ENCODE data around the gene LONRF2.

LONRF2 gene

GRCh38 chr2:100301881-100302584 is 20.3 kb downstream of the LONRF2 start:
- no peaks in the 10 kb centered on the region for H3K36me3 ChIP-seq (ENCODE audit: control insufficient read depth, low read length)
- no peaks in the 10 kb centered on the region for H3K9me3 ChIP-seq (ENCODE audit: control insufficient read depth, insufficient read depth, low read length)
- H3K9me2 ChIP-seq (replicated peaks; ENCODE audit: control insufficient read depth, low read length) = no peaks in the 10 kb centered on the region
- no peak overlapping the region for H3K27ac ChIP-seq (ENCODE audit: low read depth, low read length)
- H3K4me2 ChIP-seq (ENCODE audit: low read length) = no peak overlapping the region
- no peaks in the 10 kb centered on the region for H3K79me2 ChIP-seq (ENCODE audit: control insufficient read depth, low read length)
- peaks cover 25% of the 10 kb centered on the region for H3K27me3 ChIP-seq (ENCODE audit: control insufficient read depth, low read length)
- H3F3A ChIP-seq (ENCODE audit: control insufficient read depth, insufficient read depth) = no peaks in the 10 kb centered on the region
- no peaks in the 10 kb centered on the region for H4K20me1 ChIP-seq (ENCODE audit: control insufficient read depth, insufficient read depth, low read depth, low read length)
- no peaks in the 10 kb centered on the region for H3K4me1 ChIP-seq (ENCODE audit: control insufficient read depth, low read length)
- no peak for TF ChIP-seq EZH2phosphoT487 (IDR thresholded peaks at IDR 0.05; ENCODE audit: borderline replicate concordance, low read length)
- no peak for TF ChIP-seq CTCF (IDR thresholded peaks at IDR 0.05; ENCODE audit: low read depth, low read length, poor library complexity, severe bottlenecking)
- H3K4me3 ChIP-seq (ENCODE audit: low read length) = no peak overlapping the region

DNA sequence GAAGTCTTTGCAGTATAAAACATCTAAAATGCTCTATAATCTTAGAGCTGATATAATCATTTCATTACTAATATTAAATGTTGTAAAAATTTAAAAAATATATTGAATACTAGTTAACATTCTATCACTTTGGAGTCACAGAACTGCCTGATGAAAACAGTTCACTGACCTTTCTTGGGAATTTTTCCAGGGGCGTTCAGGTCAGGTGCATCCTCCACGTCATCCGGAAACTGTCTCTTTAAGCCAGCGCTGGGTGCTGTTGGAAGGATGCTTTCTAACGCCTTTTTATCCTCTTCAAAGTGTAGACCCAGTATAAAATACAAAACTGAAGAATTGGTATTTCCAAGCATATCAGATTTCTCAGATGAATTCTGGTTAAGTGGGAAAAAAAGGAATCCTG is 22.8 kb downstream of the LONRF2 start:
- H3K36me3 ChIP-seq (ENCODE audit: control insufficient read depth, low read length) = no peaks in the 10 kb centered on the region
- no peaks in the 10 kb centered on the region for H4K20me1 ChIP-seq (ENCODE audit: control insufficient read depth, insufficient read depth, low read depth, low read length)
- no peaks in the 10 kb centered on the region for H3K9me2 ChIP-seq (replicated peaks; ENCODE audit: control insufficient read depth, low read length)
- H3K4me1 ChIP-seq (ENCODE audit: control insufficient read depth, low read length) = no peaks in the 10 kb centered on the region
- peaks cover 38% of the 10 kb centered on the region for H3K27me3 ChIP-seq (ENCODE audit: control insufficient read depth, low read length)
- H3K9me3 ChIP-seq (ENCODE audit: control insufficient read depth, insufficient read depth, low read length) = no peaks in the 10 kb centered on the region
- H3K27ac ChIP-seq (ENCODE audit: low read depth, low read length) = no peak overlapping the region
- H3K79me2 ChIP-seq (ENCODE audit: control insufficient read depth, low read length) = no peaks in the 10 kb centered on the region
- H3F3A ChIP-seq (ENCODE audit: control insufficient read depth, insufficient read depth) = no peaks in the 10 kb centered on the region
- TF ChIP-seq EZH2phosphoT487 (IDR thresholded peaks at IDR 0.05; ENCODE audit: borderline replicate concordance, low read length) (no peak), CTCF (IDR thresholded peaks at IDR 0.05; ENCODE audit: low read depth, low read length, poor library complexity, severe bottlenecking) (no peak)
- no peak overlapping the region for H3K4me2 ChIP-seq (ENCODE audit: low read length)
- no peak overlapping the region for H3K4me3 ChIP-seq (ENCODE audit: low read length)

DNA sequence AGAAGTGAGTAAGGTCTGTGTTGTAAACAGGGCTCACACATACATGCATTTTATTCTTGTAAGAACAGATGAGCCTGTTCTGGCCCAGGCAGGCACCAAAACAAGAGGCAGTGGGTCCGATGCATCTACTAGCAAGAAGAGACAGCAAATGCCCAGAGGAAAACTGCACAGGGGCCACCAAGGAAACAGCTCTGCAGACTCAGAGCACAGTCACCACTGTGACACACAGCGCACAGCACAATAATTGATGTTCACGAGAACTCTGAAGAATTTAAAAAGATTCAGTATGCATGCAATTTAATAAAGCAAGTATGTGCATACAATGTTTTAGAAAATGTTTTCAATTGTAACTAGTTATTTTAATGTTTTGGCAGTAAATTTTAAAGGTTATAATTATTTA is 24.8 kb downstream of the LONRF2 start:
- no peak overlapping the region for H3K4me3 ChIP-seq (ENCODE audit: low read length)
- no peaks in the 10 kb centered on the region for H3F3A ChIP-seq (ENCODE audit: control insufficient read depth, insufficient read depth)
- H3K9me3 ChIP-seq (ENCODE audit: control insufficient read depth, insufficient read depth, low read length) = no peaks in the 10 kb centered on the region
- no peaks in the 10 kb centered on the region for H3K4me1 ChIP-seq (ENCODE audit: control insufficient read depth, low read length)
- H3K27me3 ChIP-seq (ENCODE audit: control insufficient read depth, low read length) = peaks cover 34% of the 10 kb centered on the region
- H3K36me3 ChIP-seq (ENCODE audit: control insufficient read depth, low read length) = no peaks in the 10 kb centered on the region
- no peaks in the 10 kb centered on the region for H3K9me2 ChIP-seq (replicated peaks; ENCODE audit: control insufficient read depth, low read length)
- H3K27ac ChIP-seq (ENCODE audit: low read depth, low read length) = no peak overlapping the region
- no peaks in the 10 kb centered on the region for H4K20me1 ChIP-seq (ENCODE audit: control insufficient read depth, insufficient read depth, low read depth, low read length)
- no peaks in the 10 kb centered on the region for H3K79me2 ChIP-seq (ENCODE audit: control insufficient read depth, low read length)
- H3K4me2 ChIP-seq (ENCODE audit: low read length) = no peak overlapping the region
- TF ChIP-seq EZH2phosphoT487 (IDR thresholded peaks at IDR 0.05; ENCODE audit: borderline replicate concordance, low read length) (no peak), CTCF (IDR thresholded peaks at IDR 0.05; ENCODE audit: low read depth, low read length, poor library complexity, severe bottlenecking) (no peak)

Measured in DOHH2 (cell line).